ELF-1 (cell line): ENCODE measurements around the gene ZBTB24.
"Not testable (repeated sequence)": the region's sequence is repeated elsewhere in the genome, so short reads cannot be mapped to it uniquely, and the experiment has no call there.

ENCODE experiments used
- DNase-seq: peaks from one replicate; pipeline ENCODE4 v3.0.0-alpha.2; 2016; ENCODE audit warnings: low read depth, low spot score

The ZBTB24 gene

GRCh38 chr6:109482905-109483734 lies at the start of gene ZBTB24:
Gene ZBTB24, minus strand, starts transcription at chr6:109483219. Its CDS starts 1,193 bp downstream, at chr6:109482026.
- DNase-seq: peak; percentile 88

GRCh38 chr6:109531446-109531845 lies 48.4 kb upstream of the ZBTB24 start:
- no peak for DNase-seq

GRCh38 chr6:109527989-109528388 lies 45.0 kb upstream of the ZBTB24 start:
- DNase-seq: peak; percentile 7

GRCh38 chr6:109526905-109527628 lies 44.0 kb upstream of the ZBTB24 start:
- DNase-seq: peak; percentile 63

GRCh38 chr6:109524129-109524528 lies 41.1 kb upstream of the ZBTB24 start:
- no peak for DNase-seq

- no peak for DNase-seq
These were observed 40.5 kb upstream of the ZBTB24 start for GRCh38 chr6:109523478-109523877.

GRCh38 chr6:109521080-109521479 lies 38.1 kb upstream of the ZBTB24 start:
- DNase-seq: no peak

GRCh38 chr6:109519647-109520046 lies 36.6 kb upstream of the ZBTB24 start:
- DNase-seq: not testable (repeated sequence)

- DNase-seq: no peak
These were observed 33.9 kb upstream of the ZBTB24 start for GRCh38 chr6:109516929-109517328.

GRCh38 chr6:109515781-109516409 lies 32.9 kb upstream of the ZBTB24 start:
- no peak for DNase-seq

GRCh38 chr6:109514946-109515345 lies 31.9 kb upstream of the ZBTB24 start:
- DNase-seq: no peak

- DNase-seq: no peak
These were observed 30.6 kb upstream of the ZBTB24 start for GRCh38 chr6:109513571-109514071.

GRCh38 chr6:109512271-109512817 lies 29.3 kb upstream of the ZBTB24 start:
- no peak for DNase-seq

- DNase-seq: no peak
These were observed 28.8 kb upstream of the ZBTB24 start for GRCh38 chr6:109511832-109512231.

GRCh38 chr6:109510358-109510757 lies 27.3 kb upstream of the ZBTB24 start:
- no peak for DNase-seq

GRCh38 chr6:109508166-109508860 lies 25.3 kb upstream of the ZBTB24 start:
- DNase-seq: no peak

- DNase-seq: no peak
These were observed 24.6 kb upstream of the ZBTB24 start for GRCh38 chr6:109507490-109508072.

- no peak for DNase-seq
These were observed 23.8 kb upstream of the ZBTB24 start for GRCh38 chr6:109506841-109507240.

- DNase-seq: no peak
These were observed 23.3 kb upstream of the ZBTB24 start for GRCh38 chr6:109506314-109506713.

GRCh38 chr6:109503327-109504224 lies 20.6 kb upstream of the ZBTB24 start:
- DNase-seq: no peak
